ENCODE measurements around the gene ABO.
"Not testable (repeated sequence)": the region's sequence is repeated elsewhere in the genome, so short reads cannot be mapped to it uniquely, and the experiment has no call there.

ABO gene

DNA sequence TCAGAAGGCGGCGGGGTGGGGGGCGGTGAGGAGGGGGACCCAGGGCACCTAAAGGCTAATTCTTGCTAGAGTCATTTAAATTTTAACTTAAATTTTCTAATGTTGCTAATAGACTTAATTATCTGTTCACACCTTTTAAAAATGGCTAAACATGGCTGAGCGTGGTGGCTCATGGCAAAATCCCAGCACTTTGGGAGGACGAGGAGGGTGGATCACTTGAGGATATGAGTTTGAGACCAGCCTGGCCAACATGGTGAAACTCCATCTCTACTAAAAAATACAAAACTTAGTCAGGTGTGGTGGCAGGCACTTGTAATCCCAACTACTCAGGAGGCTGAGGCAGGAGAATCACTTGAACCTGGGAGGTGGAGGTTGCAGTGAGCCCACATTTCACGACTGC lies 23.8 kb downstream of the ABO start:
- not testable (repeated sequence) for H3K9ac ChIP-seq (ENCODE audit: low read depth, low read length)

DNA sequence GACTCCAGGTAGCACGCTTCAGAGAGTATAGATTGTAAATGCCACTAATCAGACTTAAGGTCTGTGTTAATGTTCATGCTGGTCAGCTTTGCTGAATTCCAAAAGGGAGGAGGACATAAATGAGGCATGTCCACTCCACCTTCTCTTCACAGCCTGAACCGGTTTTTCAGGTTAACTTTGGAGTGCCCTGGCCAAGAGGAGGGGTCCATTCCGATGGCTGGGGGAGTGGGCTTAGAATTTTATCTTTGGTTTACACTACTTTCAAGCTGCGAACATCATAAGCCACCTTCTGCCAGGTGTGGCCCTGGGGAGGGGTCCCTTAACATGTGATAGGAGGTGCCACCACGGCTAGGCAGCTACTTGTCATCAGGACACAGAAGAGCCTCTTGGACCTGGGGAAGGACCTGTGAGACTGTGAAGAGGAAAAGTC lies 24.2 kb downstream of the ABO start:
- H3K36me3 ChIP-seq (ENCODE audit: insufficient read depth, low read length): no peaks in the 10 kb centered on the region
- no peaks in the 10 kb centered on the region for H3K4me1 ChIP-seq (ENCODE audit: insufficient read depth, low read length)
- H3K9me3 ChIP-seq (ENCODE audit: control insufficient read depth, insufficient read depth, low read length): no peaks in the 10 kb centered on the region
- H3K9ac ChIP-seq (ENCODE audit: low read depth, low read length): no peak overlapping the region

More for the DNA sequence above, 23.8 kb downstream of the ABO start:
- H3K9me3 ChIP-seq (ENCODE audit: control insufficient read depth, insufficient read depth, low read length); H3K4me1 ChIP-seq (ENCODE audit: insufficient read depth, low read length); H3K36me3 ChIP-seq (ENCODE audit: insufficient read depth, low read length): not testable (repeated sequence)

GRCh38 chr9:133249337-133249736 lies 25.7 kb downstream of the ABO start:
- H3K9me3 ChIP-seq (ENCODE audit: control insufficient read depth, insufficient read depth, low read length): no peaks in the 10 kb centered on the region
- no peaks in the 10 kb centered on the region for H3K36me3 ChIP-seq (ENCODE audit: insufficient read depth, low read length)
- no peak overlapping the region for H3K9ac ChIP-seq (ENCODE audit: low read depth, low read length)
- H3K4me1 ChIP-seq (ENCODE audit: insufficient read depth, low read length): no peaks in the 10 kb centered on the region

GRCh38 chr9:133248726-133249295 lies 26.2 kb downstream of the ABO start:
- Histone ChIP-seq H3K4me1 (ENCODE audit: insufficient read depth, low read length) (no peaks in the 10 kb centered on the region), H3K9me3 (ENCODE audit: control insufficient read depth, insufficient read depth, low read length) (no peaks in the 10 kb centered on the region), H3K36me3 (ENCODE audit: insufficient read depth, low read length) (no peaks in the 10 kb centered on the region), H3K9ac (ENCODE audit: low read depth, low read length) (no peak overlapping the region)

DNA sequence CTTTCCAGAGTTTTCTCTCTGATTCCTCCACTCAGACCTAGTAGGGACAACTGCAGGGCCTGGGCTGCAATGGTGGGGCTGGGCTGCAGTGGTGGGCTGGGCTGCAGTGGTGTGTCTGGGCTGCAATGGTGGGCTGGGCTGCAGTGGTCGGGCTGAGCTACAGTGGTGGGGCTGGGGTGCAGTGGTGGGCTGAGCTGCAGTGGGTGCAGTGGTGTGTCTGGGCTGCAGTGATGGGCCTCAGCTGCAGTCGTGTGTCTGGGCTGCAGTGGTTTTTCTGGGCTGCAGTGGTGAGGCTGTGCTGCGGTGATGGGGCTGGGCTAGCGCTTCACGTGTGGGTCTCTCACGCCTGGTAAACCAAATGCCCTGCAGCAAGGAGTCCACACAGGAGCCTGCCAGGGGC lies 27.4 kb downstream of the ABO start:
- H3K9ac ChIP-seq (ENCODE audit: low read depth, low read length): no peak overlapping the region
- H3K36me3 ChIP-seq (ENCODE audit: insufficient read depth, low read length): no peaks in the 10 kb centered on the region

GRCh38 chr9:133246991-133247390 lies 28.0 kb downstream of the ABO start:
- H3K9ac ChIP-seq (ENCODE audit: low read depth, low read length): no peak overlapping the region
- no peaks in the 10 kb centered on the region for H3K4me1 ChIP-seq (ENCODE audit: insufficient read depth, low read length)
- H3K9me3 ChIP-seq (ENCODE audit: control insufficient read depth, insufficient read depth, low read length): no peaks in the 10 kb centered on the region
- no peaks in the 10 kb centered on the region for H3K36me3 ChIP-seq (ENCODE audit: insufficient read depth, low read length)

More for the DNA sequence above, 27.4 kb downstream of the ABO start:
- no peaks in the 10 kb centered on the region for H3K4me1 ChIP-seq (ENCODE audit: insufficient read depth, low read length)
- H3K9me3 ChIP-seq (ENCODE audit: control insufficient read depth, insufficient read depth, low read length): no peaks in the 10 kb centered on the region

DNA sequence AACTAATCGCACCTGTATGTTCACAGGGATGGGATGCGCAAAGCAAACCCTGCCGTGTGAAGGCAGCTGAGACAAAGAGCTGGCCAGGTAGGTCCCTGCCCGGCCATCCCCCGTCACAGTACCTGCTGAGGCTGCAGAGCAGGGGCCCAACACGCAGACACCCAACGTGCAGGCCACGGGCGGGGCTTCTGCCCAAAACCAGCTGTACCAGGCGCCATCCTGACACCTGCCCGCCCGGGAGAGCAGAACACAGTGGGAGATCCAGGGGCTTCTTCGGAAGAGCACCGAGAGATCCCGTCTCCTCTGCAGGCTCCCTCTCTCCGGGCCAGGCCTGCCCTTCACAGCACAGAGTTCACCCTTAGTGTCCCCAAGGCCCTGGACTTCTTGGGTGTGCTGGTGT lies 28.4 kb downstream of the ABO start:
- Histone ChIP-seq H3K36me3 (ENCODE audit: insufficient read depth, low read length) (no peaks in the 10 kb centered on the region), H3K4me1 (ENCODE audit: insufficient read depth, low read length) (no peaks in the 10 kb centered on the region), H3K9ac (ENCODE audit: low read depth, low read length) (no peak overlapping the region), H3K9me3 (ENCODE audit: control insufficient read depth, insufficient read depth, low read length) (no peaks in the 10 kb centered on the region)

DNA sequence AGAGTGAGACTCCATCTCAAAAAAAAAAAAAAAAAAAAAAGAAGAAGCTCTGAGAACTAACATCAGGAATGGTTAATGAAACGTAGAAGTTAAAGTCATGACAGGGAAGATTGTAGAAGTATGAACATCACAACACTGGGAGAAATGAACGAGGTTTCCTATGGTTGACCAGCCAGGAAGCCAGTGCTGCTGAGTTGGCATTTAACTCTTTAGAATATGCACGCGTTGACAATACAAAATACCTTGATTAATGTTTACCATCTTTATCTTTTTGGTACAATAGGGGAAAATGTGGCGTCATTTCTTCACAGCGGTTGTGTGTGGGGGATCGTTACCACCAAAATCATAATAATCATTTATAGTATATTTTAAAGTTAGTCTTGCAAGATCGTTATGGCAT lies 32.0 kb downstream of the ABO start:
- Histone ChIP-seq H3K36me3 (ENCODE audit: insufficient read depth, low read length) (no peaks in the 10 kb centered on the region), H3K9ac (ENCODE audit: low read depth, low read length) (no peak overlapping the region), H3K9me3 (ENCODE audit: control insufficient read depth, insufficient read depth, low read length) (no peaks in the 10 kb centered on the region), H3K4me1 (ENCODE audit: insufficient read depth, low read length) (no peaks in the 10 kb centered on the region)

DNA sequence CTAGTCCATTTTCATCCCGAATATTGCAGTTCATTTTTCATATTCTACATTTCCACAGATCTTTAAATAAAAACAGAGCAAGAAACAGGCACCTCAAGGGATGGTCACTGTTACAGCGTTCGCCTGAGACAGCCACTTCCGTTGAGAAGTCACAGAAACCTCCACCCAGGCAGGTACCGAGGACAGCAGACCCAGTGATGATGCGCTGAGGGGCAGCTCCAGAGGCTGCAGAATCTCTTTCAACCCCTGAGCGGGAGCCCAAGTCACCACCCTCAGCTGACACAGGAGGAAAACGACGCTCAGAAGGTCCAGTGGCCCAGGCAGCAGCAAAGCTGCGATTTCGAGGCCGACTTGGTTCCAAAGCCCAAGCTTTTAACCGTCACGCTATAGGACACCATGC lies 32.8 kb downstream of the ABO start:
- no peak overlapping the region for H3K9ac ChIP-seq (ENCODE audit: low read depth, low read length)
- no peaks in the 10 kb centered on the region for H3K9me3 ChIP-seq (ENCODE audit: control insufficient read depth, insufficient read depth, low read length)

GRCh38 chr9:133239533-133240090 lies 35.4 kb downstream of the ABO start:
- H3K4me1 ChIP-seq (ENCODE audit: insufficient read depth, low read length): no peaks in the 10 kb centered on the region
- H3K9ac ChIP-seq (ENCODE audit: low read depth, low read length): no peak overlapping the region; the same call in 1 of the 2 replicates
- H3K9me3 ChIP-seq (ENCODE audit: control insufficient read depth, insufficient read depth, low read length): no peaks in the 10 kb centered on the region
- H3K36me3 ChIP-seq (ENCODE audit: insufficient read depth, low read length): no peaks in the 10 kb centered on the region

More for the DNA sequence above, 32.8 kb downstream of the ABO start:
- H3K4me1 ChIP-seq (ENCODE audit: insufficient read depth, low read length): no peaks in the 10 kb centered on the region
- H3K36me3 ChIP-seq (ENCODE audit: insufficient read depth, low read length): no peaks in the 10 kb centered on the region

GRCh38 chr9:133238851-133239532 lies 36.0 kb downstream of the ABO start:
- Histone ChIP-seq H3K9ac (ENCODE audit: low read depth, low read length) (peak overlapping the region; percentile 50; the same call in 1 of the 2 replicates), H3K9me3 (ENCODE audit: control insufficient read depth, insufficient read depth, low read length) (no peaks in the 10 kb centered on the region), H3K4me1 (ENCODE audit: insufficient read depth, low read length) (no peaks in the 10 kb centered on the region), H3K36me3 (ENCODE audit: insufficient read depth, low read length) (no peaks in the 10 kb centered on the region)

- H3K9me3 ChIP-seq (ENCODE audit: control insufficient read depth, insufficient read depth, low read length): no peaks in the 10 kb centered on the region
- H3K36me3 ChIP-seq (ENCODE audit: insufficient read depth, low read length): no peaks in the 10 kb centered on the region
- H3K9ac ChIP-seq (ENCODE audit: low read depth, low read length): peak overlapping the region; percentile 56; the same call in 1 of the 2 replicates
- H3K4me1 ChIP-seq (ENCODE audit: insufficient read depth, low read length): no peaks in the 10 kb centered on the region
Measured at GRCh38 chr9:133238272-133238850, 36.6 kb downstream of the ABO start.

DNA sequence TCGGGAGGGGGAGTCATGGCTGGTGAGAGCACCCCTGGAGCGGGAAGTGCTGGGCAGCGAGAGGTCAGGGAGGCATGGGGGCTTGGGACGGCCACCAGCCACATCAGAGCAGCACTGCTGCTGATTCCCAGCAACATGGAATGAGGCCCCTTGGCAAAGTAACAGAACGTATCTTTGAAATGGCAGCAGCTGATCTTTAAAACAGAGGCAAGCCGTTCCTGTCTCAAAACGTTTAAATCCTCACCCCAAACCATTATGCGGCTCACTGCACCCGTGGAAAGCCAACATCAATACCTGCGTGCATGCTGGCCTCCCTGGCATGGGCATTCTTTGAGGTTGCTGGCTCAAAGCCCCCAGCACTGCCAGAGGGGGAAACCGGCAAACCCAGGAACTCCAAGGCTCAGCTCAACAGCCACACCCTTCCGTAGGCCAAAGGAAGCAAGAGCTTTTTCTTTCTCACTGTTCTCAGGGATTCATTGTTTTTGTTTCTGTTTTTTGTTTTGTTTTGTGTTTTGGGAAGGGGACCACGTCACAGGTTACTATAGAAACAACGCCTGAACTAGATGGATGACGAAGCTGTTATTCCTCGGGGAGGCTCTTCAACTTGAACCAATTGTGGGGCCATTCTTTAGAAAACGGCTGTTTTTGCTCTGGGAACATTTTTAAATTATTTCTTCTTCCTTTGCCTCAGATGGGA lies 37.8 kb downstream of the ABO start:
- Histone ChIP-seq H3K36me3 (ENCODE audit: insufficient read depth, low read length) (no peaks in the 10 kb centered on the region), H3K9me3 (ENCODE audit: control insufficient read depth, insufficient read depth, low read length) (no peaks in the 10 kb centered on the region), H3K4me1 (ENCODE audit: insufficient read depth, low read length) (no peaks in the 10 kb centered on the region), H3K9ac (ENCODE audit: low read depth, low read length) (no peak overlapping the region)

DNA sequence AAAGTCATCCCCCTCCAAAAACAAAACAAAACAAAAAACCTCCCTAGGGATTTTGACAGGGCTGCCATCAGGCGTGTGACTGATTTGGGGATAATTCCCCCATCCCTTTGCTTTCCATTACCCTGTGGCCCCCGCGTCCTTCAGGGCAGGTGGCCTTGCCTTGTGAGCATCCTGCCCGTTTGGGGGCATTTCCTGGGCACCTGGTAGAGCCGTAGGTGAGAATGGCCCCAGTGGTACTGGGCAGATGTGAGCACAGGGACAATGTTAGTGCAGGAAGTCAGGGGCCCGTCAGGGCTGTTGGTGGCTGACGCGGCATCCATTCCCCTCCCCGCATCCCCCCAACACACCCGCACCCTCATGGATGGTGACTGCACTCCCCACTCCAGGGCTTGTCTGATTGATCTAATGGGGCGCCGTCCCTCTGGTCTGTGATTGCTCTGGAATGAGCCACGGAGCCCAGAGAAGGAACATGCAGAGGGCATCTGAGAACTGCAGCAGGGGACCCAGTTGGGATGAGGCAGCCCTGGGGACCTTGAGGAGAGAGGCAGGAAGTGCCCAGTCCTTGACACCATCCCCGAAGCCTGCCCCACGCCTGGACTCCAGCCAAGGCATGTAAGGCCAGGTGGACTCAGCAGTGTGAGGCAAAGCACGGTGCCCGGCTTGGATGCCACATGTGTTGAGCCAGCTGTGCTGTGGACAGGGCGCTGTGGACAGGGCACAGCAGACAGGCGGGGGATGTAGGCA lies 38.5 kb downstream of the ABO start:
- H3K9me3 ChIP-seq (ENCODE audit: control insufficient read depth, insufficient read depth, low read length); H3K4me1 ChIP-seq (ENCODE audit: insufficient read depth, low read length); H3K36me3 ChIP-seq (ENCODE audit: insufficient read depth, low read length); H3K9ac ChIP-seq (ENCODE audit: low read depth, low read length): not testable (repeated sequence)

Measured in ES-I3 (cell line).